Spleen (tissue), 7 donors: ENCODE results near the gene ZNF775.

Experiments used
- CTCF ChIP-seq, 11 experiments: fragments of 200-600 bp in 7 of 11; fragments of 450-650 bp in 4 of 11; sonication (generic) in 4 of 11; IDR thresholded peaks in 8 of 11; conservative IDR thresholded peaks in 3 of 11; 1 replicate in 7 of 11; 2 replicates in 4 of 11; pipeline versions ENCODE4 v1.4.0 to v1.8.0; 2016 to 2021; ENCODE audit warnings: antibody characterized with exemption in 11 of 11, inconsistent platforms in 4 of 11, mild to moderate bottlenecking in 1 of 11
- POLR2A ChIP-seq, 3 donors: fragments of 450-650 bp; IDR thresholded peaks; one replicate each; pipeline ENCODE4 v1.5.1; 2017; ENCODE audit warnings: antibody characterized with exemption in 3 of 3, mild to moderate bottlenecking in 1 of 3
- POLR2AphosphoS5 ChIP-seq, 3 donors: sonication (generic); formaldehyde crosslinking; IDR thresholded peaks; one replicate each; pipeline ENCODE4 v1.5.1; 2017; ENCODE audit warnings: antibody characterized with exemption in 3 of 3
- donor health status: DM: no; HTN: no; CAD: no; lungs with moderate emphysema.
- donor health status: DM: no; HTN: no; CAD: no.
- donor health status: DM: no; HTN: no; CAD: no.

GRCh38 chr7:150361807-150362621 is 17.1 kb upstream of the ZNF775 start:
- TF ChIP-seq CTCF (IDR thresholded peaks at IDR 0.05 in 8 of 11, conservative IDR thresholded peaks at IDR 0.05 in 3 of 11) (no peak), POLR2A (IDR thresholded peaks at IDR 0.05) (no peak), POLR2AphosphoS5 (IDR thresholded peaks at IDR 0.05) (no peak)
